ENCODE results near the gene PLEKHG4.
A peak's percentile ranks its signal among the peaks of the same experiment; 100 is the strongest.

DNA sequence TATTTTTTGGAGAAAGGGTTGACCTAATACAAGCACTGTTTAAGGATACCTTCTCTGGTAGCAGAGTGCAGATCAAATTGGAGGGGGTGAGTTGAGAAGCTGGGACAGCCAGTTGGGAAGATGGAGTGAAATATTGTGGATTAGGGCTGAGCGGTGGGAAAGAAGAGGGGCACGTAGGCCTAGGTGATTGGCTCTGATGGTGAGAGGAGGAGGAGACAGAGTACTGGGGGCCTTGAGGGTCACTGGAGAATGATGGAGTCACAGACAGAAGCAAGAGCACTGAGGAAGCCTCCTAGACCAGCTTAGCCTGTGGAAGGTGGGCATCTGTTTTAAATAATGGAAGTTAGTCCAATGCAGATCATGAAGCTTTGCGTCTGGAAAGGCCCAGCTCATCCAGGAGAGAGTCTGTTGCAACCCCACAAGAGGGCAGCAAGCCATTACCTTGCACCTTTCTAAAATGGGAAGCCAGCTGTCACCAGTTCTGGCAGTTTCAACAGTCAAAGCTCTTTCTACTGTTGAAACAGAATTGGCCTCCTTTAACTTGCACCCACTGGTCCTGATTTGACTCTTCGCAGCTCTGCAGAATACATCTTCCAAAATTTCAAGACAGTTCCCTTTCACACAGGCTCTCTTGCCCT, 18.8 kb upstream of the PLEKHG4 start:
- TF ChIP-seq GABPA (IDR thresholded peaks at IDR 0.05; ENCODE audit: low read depth) (no peak), POLR2AphosphoS5 (IDR thresholded peaks at IDR 0.05; ENCODE audit: low read depth) (no peak)
- TF ChIP-seq, protein P1, sequence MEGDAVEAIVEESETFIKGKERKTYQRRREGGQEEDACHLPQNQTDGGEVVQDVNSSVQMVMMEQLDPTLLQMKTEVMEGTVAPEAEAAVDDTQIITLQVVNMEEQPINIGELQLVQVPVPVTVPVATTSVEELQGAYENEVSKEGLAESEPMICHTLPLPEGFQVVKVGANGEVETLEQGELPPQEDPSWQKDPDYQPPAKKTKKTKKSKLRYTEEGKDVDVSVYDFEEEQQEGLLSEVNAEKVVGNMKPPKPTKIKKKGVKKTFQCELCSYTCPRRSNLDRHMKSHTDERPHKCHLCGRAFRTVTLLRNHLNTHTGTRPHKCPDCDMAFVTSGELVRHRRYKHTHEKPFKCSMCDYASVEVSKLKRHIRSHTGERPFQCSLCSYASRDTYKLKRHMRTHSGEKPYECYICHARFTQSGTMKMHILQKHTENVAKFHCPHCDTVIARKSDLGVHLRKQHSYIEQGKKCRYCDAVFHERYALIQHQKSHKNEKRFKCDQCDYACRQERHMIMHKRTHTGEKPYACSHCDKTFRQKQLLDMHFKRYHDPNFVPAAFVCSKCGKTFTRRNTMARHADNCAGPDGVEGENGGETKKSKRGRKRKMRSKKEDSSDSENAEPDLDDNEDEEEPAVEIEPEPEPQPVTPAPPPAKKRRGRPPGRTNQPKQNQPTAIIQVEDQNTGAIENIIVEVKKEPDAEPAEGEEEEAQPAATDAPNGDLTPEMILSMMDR (IDR thresholded peaks at IDR 0.05; ENCODE audit: insufficient read depth, low read length) = peak; percentile 70
- TF ChIP-seq, protein P2, sequence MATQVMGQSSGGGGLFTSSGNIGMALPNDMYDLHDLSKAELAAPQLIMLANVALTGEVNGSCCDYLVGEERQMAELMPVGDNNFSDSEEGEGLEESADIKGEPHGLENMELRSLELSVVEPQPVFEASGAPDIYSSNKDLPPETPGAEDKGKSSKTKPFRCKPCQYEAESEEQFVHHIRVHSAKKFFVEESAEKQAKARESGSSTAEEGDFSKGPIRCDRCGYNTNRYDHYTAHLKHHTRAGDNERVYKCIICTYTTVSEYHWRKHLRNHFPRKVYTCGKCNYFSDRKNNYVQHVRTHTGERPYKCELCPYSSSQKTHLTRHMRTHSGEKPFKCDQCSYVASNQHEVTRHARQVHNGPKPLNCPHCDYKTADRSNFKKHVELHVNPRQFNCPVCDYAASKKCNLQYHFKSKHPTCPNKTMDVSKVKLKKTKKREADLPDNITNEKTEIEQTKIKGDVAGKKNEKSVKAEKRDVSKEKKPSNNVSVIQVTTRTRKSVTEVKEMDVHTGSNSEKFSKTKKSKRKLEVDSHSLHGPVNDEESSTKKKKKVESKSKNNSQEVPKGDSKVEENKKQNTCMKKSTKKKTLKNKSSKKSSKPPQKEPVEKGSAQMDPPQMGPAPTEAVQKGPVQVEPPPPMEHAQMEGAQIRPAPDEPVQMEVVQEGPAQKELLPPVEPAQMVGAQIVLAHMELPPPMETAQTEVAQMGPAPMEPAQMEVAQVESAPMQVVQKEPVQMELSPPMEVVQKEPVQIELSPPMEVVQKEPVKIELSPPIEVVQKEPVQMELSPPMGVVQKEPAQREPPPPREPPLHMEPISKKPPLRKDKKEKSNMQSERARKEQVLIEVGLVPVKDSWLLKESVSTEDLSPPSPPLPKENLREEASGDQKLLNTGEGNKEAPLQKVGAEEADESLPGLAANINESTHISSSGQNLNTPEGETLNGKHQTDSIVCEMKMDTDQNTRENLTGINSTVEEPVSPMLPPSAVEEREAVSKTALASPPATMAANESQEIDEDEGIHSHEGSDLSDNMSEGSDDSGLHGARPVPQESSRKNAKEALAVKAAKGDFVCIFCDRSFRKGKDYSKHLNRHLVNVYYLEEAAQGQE (IDR thresholded peaks at IDR 0.05; ENCODE audit: insufficient replicate concordance, low read depth) = no peak
